ENCODE measurements around the gene IGFL2. TPM values are rescaled to one million over a fixed set of nuclear protein-coding genes. Genes with fewer than 3 reads are reported as not detected.
"Not testable (repeated sequence)": the region's sequence is repeated elsewhere in the genome, so short reads cannot be mapped to it uniquely, and the experiment has no call there.

The IGFL2 gene
- total and polyA plus RNA-seq, 2 experiments from 2014 or later = not detected

GRCh38 chr19:46195104-46195503 lies 47.1 kb downstream of the IGFL2 start:
- no peak for TF ChIP-seq EZH2 (IDR thresholded peaks at IDR 0.05; ENCODE audit: insufficient read depth, poor library complexity, severe bottlenecking)
- DNase-seq = no peak
- Histone ChIP-seq H3K9me3 (ENCODE audit: low read depth) (no peaks in the 10 kb centered on the region), H3K27ac (no peak overlapping the region), H3K4me2 (ENCODE audit: unreplicated experiment) (no peak overlapping the region), H3F3A (ENCODE audit: insufficient read depth) (peaks cover 16% of the 10 kb centered on the region), H3K4me3 (no peak overlapping the region), H3K79me2 (ENCODE audit: insufficient read depth) (no peaks in the 10 kb centered on the region), H3K27me3 (replicated peaks; ENCODE audit: insufficient read depth) (peaks cover 51% of the 10 kb centered on the region), H3K4me1 (ENCODE audit: insufficient read depth) (peaks cover 4% of the 10 kb centered on the region), H3K9me2 (ENCODE audit: insufficient read depth) (no peaks in the 10 kb centered on the region), H3K36me3 (ENCODE audit: low read depth) (no peaks in the 10 kb centered on the region), H2AFZ (no peak overlapping the region), H4K20me1 (ENCODE audit: insufficient read depth) (no peaks in the 10 kb centered on the region), H3K9ac (no peak overlapping the region)
- in situ Hi-C loops (cut with MboI) = no loop called here
- WGBS, 2 experiments (ENCODE audit: low coverage in 1 of 2, low lambda C conversion rate in 2 of 2, missing lambda C conversion rate in 2 of 2) = 90 to 93% methylated on average over 3 of the region's 3 CpGs

GRCh38 chr19:46195919-46196318 lies 47.9 kb downstream of the IGFL2 start:
- H3K79me2 ChIP-seq (ENCODE audit: insufficient read depth); H3K36me3 ChIP-seq (ENCODE audit: low read depth); H3K4me2 ChIP-seq (ENCODE audit: unreplicated experiment); H3K9ac ChIP-seq; H3K9me2 ChIP-seq (ENCODE audit: insufficient read depth); H4K20me1 ChIP-seq (ENCODE audit: insufficient read depth); in situ Hi-C loops (cut with MboI); H3K9me3 ChIP-seq (ENCODE audit: low read depth); H3K4me1 ChIP-seq (ENCODE audit: insufficient read depth); H3K4me3 ChIP-seq; H2AFZ ChIP-seq; H3K27ac ChIP-seq; DNase-seq: not testable (repeated sequence)
- Histone ChIP-seq H3F3A (ENCODE audit: insufficient read depth) (peaks cover 16% of the 10 kb centered on the region), H3K27me3 (replicated peaks; ENCODE audit: insufficient read depth) (peaks cover 54% of the 10 kb centered on the region)
- WGBS, 2 experiments (ENCODE audit: low coverage in 1 of 2, low lambda C conversion rate in 2 of 2, missing lambda C conversion rate in 2 of 2) = 64 to 66% methylated on average over 5 to 7 of the region's 7 CpGs

GRCh38 chr19:46196410-46197124 lies 48.5 kb downstream of the IGFL2 start:
- TF ChIP-seq EZH2phosphoT487 (IDR thresholded peaks at IDR 0.05; ENCODE audit: insufficient read depth, low read depth) = no peak
- no peak for TF ChIP-seq EZH2 (IDR thresholded peaks at IDR 0.05; ENCODE audit: insufficient read depth, poor library complexity, severe bottlenecking)
- Histone ChIP-seq H3K4me3 (no peak overlapping the region), H2AFZ (no peak overlapping the region), H3K27me3 (replicated peaks; ENCODE audit: insufficient read depth) (peaks cover 60% of the 10 kb centered on the region), H4K20me1 (ENCODE audit: insufficient read depth) (no peaks in the 10 kb centered on the region), H3K79me2 (ENCODE audit: insufficient read depth) (no peaks in the 10 kb centered on the region), H3K9ac (no peak overlapping the region), H3K36me3 (ENCODE audit: low read depth) (no peaks in the 10 kb centered on the region), H3K4me1 (ENCODE audit: insufficient read depth) (peaks cover 4% of the 10 kb centered on the region), H3K4me2 (ENCODE audit: unreplicated experiment) (no peak overlapping the region), H3K27ac (no peak overlapping the region), H3K9me2 (ENCODE audit: insufficient read depth) (no peaks in the 10 kb centered on the region), H3F3A (ENCODE audit: insufficient read depth) (peaks cover 16% of the 10 kb centered on the region), H3K9me3 (ENCODE audit: low read depth) (no peaks in the 10 kb centered on the region)
- 43 to 49% methylated on average over 8 of the region's 8 CpGs for WGBS, 2 experiments (ENCODE audit: low coverage in 1 of 2, low lambda C conversion rate in 2 of 2, missing lambda C conversion rate in 2 of 2)
- no peak for DNase-seq
- in situ Hi-C loops (cut with MboI) = no loop called here

- TF ChIP-seq EZH2phosphoT487 (IDR thresholded peaks at IDR 0.05; ENCODE audit: insufficient read depth, low read depth) = no peak
- TF ChIP-seq EZH2 (IDR thresholded peaks at IDR 0.05; ENCODE audit: insufficient read depth, poor library complexity, severe bottlenecking) = no peak
- peaks cover 4% of the 10 kb centered on the region for H3K4me1 ChIP-seq (ENCODE audit: insufficient read depth)
- H3K27me3 ChIP-seq (replicated peaks; ENCODE audit: insufficient read depth) = peaks cover 60% of the 10 kb centered on the region
- H2AFZ ChIP-seq = no peak overlapping the region
- no peaks in the 10 kb centered on the region for H3K79me2 ChIP-seq (ENCODE audit: insufficient read depth)
- in situ Hi-C loops (cut with MboI) = no loop called here
- peaks cover 10% of the 10 kb centered on the region for H3F3A ChIP-seq (ENCODE audit: insufficient read depth)
- no peaks in the 10 kb centered on the region for H3K9me3 ChIP-seq (ENCODE audit: low read depth)
- H3K9me2 ChIP-seq (ENCODE audit: insufficient read depth) = no peaks in the 10 kb centered on the region
- H3K4me2 ChIP-seq (ENCODE audit: unreplicated experiment) = no peak overlapping the region
- no peak for DNase-seq
- H3K4me3 ChIP-seq = no peak overlapping the region
- H3K36me3 ChIP-seq (ENCODE audit: low read depth) = no peaks in the 10 kb centered on the region
- H3K9ac ChIP-seq = no peak overlapping the region
- 71 to 80% methylated on average over 4 of the region's 4 CpGs for WGBS, 2 experiments (ENCODE audit: low coverage in 1 of 2, low lambda C conversion rate in 2 of 2, missing lambda C conversion rate in 2 of 2)
- H4K20me1 ChIP-seq (ENCODE audit: insufficient read depth) = no peaks in the 10 kb centered on the region
- no peak overlapping the region for H3K27ac ChIP-seq
Observed at GRCh38 chr19:46197314-46198070, 49.5 kb downstream of the IGFL2 start.
